AML-193 (cell line): ENCODE data around the gene APOB.
A peak's percentile ranks its signal among the peaks of the same experiment; 100 is the strongest.

Experiments
- DNase-seq, 2 experiments: peaks; one replicate each; lab custom pipeline; 2025; lab: John Stamatoyannopoulos, UW

The APOB gene

GRCh38 chr2:21046506-21046905 is 2.6 kb upstream of the APOB start:
- no peak for DNase-seq

GRCh38 chr2:21044694-21045371 is 960 bp upstream of the APOB start:
- DNase-seq, result no peak

- DNase-seq, result peak; percentile 7 to 18
Measured at GRCh38 chr2:21042958-21043743, 722 bp downstream of the APOB start.

GRCh38 chr2:21042708-21042957 is 1.2 kb downstream of the APOB start:
- DNase-seq, result no peak

GRCh38 chr2:21041943-21042707 is 1.7 kb downstream of the APOB start:
- DNase-seq, result no peak

GRCh38 chr2:21041462-21041861 is 2.4 kb downstream of the APOB start:
- no peak for DNase-seq

GRCh38 chr2:21040468-21041377 is 3.1 kb downstream of the APOB start:
- no peak for DNase-seq

GRCh38 chr2:21039979-21040467 is 3.9 kb downstream of the APOB start:
- DNase-seq, result no peak

- no peak for DNase-seq
Measured at GRCh38 chr2:21039080-21039556, 4.8 kb downstream of the APOB start.

- no peak for DNase-seq
Measured at GRCh38 chr2:21038403-21039073, 5.3 kb downstream of the APOB start.

- no peak for DNase-seq
Measured at GRCh38 chr2:21037671-21038108, 6.2 kb downstream of the APOB start.

- no peak for DNase-seq
Measured at GRCh38 chr2:21036708-21037670, 6.9 kb downstream of the APOB start.

- no peak for DNase-seq
Measured at GRCh38 chr2:21035974-21036707, 7.7 kb downstream of the APOB start.

- DNase-seq, result no peak
Measured at GRCh38 chr2:21035282-21035973, 8.4 kb downstream of the APOB start.

- no peak for DNase-seq
Measured at GRCh38 chr2:21034972-21035279, 8.9 kb downstream of the APOB start.

GRCh38 chr2:21034156-21034971 is 9.5 kb downstream of the APOB start:
- DNase-seq, result no peak

- DNase-seq, result no peak
Measured at GRCh38 chr2:21033237-21034155, 10.4 kb downstream of the APOB start.
